Measurements from ENCODE around the gene PET117.
A peak's percentile ranks its signal among the peaks of the same experiment; 100 is the strongest.
"Not testable (repeated sequence)": the region's sequence is repeated elsewhere in the genome, so short reads cannot be mapped to it uniquely, and the experiment has no call there.

PET117 gene

DNA sequence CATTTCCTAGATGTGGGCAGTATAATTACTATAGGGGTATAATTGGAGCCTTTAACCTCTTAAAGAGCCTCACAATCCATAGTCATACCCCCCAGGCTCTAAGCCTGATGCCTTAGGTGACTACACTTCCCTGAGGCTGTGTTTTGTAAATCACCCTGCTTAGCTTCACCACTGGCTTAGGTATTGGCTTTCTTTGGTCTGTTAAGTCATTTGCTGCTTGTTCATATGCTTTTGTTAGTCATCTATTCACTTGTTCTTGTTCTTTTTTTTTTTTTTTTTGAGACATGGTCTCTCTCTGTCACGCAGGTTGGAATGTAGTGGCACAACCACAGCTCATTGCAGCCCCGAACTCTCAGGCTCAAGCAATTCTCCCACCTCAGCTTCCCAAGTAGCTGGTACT, 26.7 kb downstream of the PET117 start:
- DNase-seq (ENCODE audit: low spot score) = no peak

DNA sequence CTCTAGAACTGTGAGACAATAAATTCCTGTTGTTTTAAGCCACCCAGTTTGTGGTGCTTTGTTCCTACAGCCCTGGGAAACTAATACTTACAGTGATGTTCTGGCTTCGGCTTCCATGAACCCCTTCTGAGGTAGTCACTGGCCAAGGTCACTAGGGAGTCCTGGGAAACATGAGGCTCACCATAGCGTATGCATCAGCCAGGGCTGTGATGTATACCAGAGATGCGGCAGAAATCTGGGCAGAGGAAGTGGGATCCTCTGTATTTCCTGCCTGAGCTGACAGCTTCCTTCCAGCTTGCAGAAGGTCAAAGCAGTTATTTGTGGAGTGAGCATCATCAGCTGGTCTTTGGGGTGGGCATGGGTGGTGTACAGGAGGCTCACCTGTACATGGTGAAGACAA, 27.9 kb downstream of the PET117 start:
- no peak for DNase-seq (ENCODE audit: low spot score)

DNA sequence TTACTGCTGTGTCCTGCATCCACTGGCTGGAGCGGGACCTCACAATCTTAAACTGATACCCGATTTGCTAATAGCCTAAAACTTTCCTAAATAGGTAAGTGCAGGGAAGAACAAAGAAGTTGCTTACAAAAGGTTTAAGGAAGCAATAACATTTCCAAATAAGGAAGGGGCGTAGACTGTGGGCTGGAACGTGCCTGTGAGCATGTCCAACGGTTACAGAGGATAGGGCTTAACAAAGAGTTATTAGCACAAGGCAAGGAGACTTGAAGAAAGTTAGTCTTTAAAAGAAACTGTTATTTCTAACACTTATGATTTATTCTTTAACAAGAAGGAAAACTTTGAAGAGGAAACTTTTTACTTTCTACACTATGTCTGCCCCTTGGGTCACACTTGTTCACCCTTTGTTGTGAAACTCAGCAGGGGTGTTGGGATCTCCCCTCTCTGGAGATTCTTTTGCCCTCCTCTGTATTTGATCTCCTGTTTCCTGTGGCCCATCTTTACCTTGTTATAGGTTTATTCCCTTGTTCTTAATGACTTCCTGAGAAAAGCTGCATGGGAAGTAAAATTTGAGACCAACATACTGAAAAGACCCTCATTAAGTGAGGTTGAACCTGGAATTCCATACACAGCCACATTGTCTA, 28.7 kb downstream of the PET117 start:
- no peak for DNase-seq (ENCODE audit: low spot score)

DNA sequence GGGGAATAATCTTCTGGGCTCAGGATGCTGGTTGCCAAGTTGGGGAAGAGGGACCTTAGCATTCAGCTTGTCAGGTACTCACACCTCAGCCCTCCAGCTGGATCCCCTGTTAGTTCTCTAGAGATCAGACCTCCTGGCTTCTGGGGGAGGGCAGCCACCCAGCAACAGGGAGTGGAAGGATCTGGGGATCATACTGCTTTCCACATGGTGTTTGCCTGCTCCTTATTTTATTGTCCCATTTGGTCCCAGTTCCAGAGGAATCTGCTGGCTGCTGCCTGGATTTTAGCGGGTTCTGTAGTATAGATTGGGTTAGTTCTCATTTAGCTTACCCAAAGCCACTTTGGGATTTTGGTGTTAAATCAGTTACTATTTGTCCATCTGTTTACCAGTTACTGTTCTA, 29.3 kb downstream of the PET117 start:
- no peak for DNase-seq (ENCODE audit: low spot score)

DNA sequence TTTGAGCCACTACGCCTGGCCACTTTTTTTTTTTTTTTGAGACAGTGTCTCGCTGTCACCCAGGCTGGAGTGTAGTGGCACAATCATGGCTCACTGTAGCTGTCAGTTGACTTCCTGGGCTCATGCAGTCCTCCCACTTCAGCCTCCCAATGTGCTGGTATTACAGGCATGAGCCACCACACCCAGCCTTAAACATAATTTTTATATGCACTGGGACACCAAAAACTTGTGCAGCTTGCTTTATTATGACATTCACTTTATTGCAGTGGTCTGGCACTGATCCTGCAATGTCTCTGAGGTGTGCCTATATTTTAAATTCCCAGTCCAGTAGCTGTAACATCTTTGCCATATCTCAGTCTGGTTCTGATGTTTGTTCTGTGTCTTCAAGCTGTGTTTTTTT, 34.7 kb downstream of the PET117 start:
- DNase-seq (ENCODE audit: low spot score) = no peak

DNA sequence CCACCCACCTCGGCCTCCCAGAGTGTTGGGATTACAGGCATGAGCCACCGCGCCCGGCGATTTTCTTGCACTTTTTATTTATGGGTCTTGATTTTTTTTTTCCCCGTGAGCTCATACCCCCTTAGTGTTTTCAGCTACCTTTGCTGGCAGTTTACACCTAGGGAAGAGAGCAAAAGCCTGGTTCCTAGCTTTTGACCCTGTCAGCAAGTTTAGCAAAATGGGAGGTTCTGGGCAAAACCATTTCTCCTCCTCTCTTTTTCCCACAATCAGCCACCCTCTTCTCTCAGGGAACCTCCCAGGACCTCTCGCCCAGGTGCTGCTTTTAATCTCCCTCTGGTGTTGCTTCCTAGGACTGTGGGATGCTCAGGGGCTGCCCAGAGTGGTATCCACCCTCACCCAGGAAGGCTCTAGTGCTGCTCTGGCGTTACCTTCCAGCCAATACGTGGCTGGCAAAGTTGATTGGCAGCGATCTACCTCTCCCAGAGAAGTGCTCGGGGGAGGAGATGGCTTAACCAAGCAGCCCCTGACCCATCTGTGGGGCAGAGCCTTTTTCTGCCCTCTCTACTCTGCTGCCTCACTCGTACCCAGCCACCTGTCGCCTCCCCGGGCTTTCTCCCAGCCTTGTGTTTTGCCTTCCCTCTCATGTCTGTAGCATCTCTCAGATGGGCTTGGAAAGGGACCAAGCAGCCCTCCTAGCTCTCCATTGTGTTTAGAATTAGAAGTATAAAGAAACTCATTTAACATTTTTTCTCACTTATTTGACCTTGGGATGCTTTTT, 37.4 kb downstream of the PET117 start:
- DNase-seq (ENCODE audit: low spot score) = no peak

DNA sequence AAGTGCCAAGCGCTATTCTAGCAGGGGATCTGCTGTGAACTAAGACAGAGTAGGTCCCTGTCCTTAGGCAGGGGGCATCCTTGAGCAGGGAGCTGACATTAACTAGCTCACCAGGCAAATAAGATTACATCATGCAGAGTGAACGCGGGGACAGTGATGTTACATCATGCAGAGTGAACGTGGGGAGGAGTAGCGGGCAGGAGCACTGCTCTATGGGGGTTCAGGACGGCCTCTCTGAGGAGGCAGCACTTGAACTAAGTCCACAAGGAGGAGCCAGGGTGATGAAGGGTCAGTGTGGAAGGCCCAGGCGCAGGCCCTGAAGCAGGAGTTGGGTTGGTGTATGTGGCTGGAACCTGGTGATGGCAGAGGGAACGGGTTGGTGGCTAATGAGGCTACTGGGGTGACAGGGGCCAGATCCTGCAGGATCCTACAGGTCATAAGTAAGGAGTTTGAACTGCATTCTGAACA, 38.7 kb downstream of the PET117 start:
- no peak for DNase-seq (ENCODE audit: low spot score)

DNA sequence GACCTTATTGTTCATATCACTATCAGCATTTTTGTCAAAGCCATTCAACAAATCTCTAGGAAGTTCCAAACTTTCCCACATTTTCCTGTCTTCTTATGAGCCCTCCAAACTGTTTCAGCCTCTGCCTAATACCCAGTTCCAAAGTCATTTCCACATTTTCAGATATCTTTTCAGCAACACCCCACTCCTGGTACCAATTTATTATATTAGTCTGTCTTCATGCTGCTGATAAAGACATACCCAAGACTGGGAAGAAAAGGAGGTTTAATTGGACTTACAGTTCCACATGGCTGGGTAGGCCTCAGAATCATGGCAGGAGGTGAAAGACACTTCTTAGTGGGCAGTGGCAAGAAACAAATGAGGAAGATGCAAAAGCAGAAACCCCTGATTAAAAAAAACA, 42.7 kb downstream of the PET117 start:
- DNase-seq (ENCODE audit: low spot score) = not testable (repeated sequence)

DNA sequence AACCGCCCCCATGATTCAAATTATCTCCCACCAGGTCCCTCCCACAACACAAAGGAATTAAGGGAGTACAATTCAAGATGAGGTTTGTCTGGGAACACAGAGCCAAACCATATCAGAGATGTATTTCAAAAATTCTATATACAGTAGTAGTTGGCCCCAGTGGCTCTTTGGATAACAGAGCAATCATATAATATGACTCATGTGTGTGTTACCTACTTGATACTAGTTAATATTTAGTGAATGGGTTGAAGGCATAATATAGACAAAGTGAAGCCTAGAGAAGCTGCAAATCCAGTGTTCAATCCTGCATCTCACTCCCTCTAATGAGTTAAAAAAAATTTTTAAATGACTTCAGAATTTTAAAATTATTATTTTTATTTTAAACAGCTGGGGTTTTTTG, 43.2 kb downstream of the PET117 start:
- no peak for DNase-seq (ENCODE audit: low spot score)

DNA sequence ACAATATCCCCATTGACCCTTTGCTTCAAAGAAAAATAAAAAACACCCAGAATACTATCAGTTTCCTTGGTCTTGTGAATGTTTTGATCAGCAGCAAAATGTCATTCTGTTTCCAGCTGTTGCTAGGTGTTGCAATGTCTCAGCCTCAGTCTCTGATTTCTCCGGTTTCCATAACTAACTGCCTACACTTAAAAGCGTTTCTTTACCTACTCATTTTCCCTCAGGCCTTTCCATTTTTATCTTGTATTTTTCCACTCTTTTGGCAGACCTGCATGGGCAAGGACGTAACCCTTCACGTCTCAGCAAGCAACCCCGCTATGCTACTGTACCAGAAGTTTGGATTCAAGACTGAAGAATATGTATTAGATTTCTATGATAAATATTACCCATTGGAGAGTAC, 49.4 kb downstream of the PET117 start:
- no peak for DNase-seq (ENCODE audit: low spot score)

DNA sequence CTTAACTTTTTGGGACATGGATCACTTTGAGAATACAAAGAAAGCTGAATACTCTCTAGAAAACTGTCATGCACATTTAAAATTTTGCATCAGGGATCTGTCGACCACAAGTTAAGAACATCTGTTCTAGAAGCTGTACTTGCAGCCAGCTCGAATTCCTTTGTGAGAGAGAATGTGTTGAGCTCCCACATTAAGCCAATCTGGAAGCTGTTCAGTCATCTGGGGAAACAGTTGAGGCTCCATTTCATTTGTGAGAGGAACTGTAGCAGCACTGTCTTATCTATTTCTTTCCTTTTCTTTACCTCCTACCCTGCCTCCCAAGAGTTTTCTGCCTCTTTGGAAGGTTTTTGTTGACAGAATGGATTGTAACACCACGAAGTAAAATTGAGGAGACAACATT, 50.8 kb downstream of the PET117 start:
- peak; percentile 39 for DNase-seq (ENCODE audit: low spot score)

DNA sequence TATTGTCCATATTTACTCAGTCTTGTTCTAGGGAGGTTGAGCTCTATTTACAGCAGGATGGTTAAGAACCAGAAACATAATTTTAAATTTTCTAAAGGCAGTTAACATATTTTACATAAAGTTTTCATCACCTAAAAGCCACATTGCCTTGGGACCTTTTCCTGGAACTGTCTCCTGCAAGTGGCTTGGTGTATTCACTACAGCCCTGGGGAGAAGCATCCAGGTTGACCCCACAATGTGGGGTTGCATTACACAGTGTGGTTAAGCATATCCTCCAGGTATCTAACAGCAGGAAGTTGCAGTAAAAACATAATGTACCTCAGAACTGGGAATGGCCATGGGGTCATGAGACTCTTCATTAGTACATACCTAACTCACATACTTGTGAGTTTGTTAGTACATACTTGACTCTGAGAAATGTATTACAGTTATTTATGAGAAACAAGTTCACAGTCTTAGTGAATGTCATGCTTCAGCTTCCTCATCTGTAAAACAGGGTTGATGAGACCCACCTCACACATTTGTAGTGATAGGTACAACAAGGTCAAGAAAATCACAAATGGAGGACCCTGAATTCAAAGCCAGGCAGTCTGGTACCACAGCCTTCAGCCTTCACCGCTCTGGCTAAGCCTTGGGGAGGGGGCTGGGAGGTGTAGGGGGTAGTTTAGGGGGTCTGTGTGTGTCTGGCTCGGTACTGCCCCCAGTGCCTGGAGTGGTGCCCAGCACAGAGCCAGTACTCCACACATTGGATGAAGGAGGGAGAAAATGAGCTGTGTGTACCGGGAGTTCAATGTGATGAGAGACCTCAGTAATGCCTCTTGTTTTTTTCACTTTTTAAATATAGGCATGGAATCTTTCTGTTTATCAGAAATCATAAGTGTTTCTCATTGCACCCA, 52.9 kb downstream of the PET117 start:
- DNase-seq (ENCODE audit: low spot score) = no peak

DNA sequence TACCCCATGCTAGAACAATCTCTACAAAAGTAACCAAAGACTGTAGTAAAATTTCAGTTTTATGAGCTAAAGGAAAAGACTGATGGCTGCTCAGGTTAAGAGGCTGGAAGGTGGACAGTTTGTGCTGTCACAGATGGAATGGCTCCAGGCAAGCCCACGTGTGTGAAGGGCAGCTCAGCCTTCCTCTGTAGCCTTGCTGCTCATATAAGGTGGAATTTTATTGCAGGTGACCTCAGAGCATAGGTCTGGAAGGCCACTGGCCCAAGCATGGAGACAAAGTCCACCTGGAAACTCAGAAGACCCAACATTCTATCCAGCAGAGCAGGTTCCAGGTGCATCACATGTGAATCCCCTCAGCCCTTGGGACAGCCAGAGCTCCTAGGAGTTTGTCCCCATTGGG, 53.6 kb downstream of the PET117 start:
- DNase-seq (ENCODE audit: low spot score) = no peak

All from AG20443 (cell line).